H1 (cell line): ENCODE results near the gene COL26A1. TPM values are rescaled to one million over a fixed set of nuclear protein-coding genes. Genes with fewer than 3 reads are reported as not detected.

Experiments used
- polyA plus RNA-seq, 7 experiments: library from polyadenylated mRNA; depleted of rRNA in 3 of 7; stranded (reverse) in 5 of 7; unstranded in 2 of 7; fragments of >200 nt in 5 of 7; fragments of 200-250 nt in 2 of 7; gene quantifications; 1 replicate in 5 of 7; 2 replicates in 1 of 7; 4 replicates in 1 of 7; pipeline versions ENCODE4 v1.2.1 to v1.2.3, GENCODE V29; 2011 to 2013; ENCODE audit warnings: missing spikeins in 2 of 7, mixed read lengths in 2 of 7
- total RNA-seq: library from RNA; stranded (reverse); fragmentation: NEBNext Ultra II Directional; extraction: Animal tissue kit (Norgen Biotek cat#: 25700); gene quantifications from 2 replicates; pipeline ENCODE4 v1.2.1, GENCODE V29; 2021
- TF ChIP-seq, protein P1 (sequence below): fragments of 300-600 bp; sonication (generic); IDR thresholded peaks from 2 replicates; pipeline ENCODE4 v1.7.1; 2012; ENCODE audit warnings: low read length, moderate library complexity, mild to moderate bottlenecking, inconsistent platforms; ENCODE audit not compliant: insufficient replicate concordance

Gene COL26A1
- total and polyA plus RNA-seq, 2 of the 8 experiments (the other 6 are each of a cell fraction or from before 2014, with no cell fraction given) = 51.1 to 68.8 TPM

DNA sequence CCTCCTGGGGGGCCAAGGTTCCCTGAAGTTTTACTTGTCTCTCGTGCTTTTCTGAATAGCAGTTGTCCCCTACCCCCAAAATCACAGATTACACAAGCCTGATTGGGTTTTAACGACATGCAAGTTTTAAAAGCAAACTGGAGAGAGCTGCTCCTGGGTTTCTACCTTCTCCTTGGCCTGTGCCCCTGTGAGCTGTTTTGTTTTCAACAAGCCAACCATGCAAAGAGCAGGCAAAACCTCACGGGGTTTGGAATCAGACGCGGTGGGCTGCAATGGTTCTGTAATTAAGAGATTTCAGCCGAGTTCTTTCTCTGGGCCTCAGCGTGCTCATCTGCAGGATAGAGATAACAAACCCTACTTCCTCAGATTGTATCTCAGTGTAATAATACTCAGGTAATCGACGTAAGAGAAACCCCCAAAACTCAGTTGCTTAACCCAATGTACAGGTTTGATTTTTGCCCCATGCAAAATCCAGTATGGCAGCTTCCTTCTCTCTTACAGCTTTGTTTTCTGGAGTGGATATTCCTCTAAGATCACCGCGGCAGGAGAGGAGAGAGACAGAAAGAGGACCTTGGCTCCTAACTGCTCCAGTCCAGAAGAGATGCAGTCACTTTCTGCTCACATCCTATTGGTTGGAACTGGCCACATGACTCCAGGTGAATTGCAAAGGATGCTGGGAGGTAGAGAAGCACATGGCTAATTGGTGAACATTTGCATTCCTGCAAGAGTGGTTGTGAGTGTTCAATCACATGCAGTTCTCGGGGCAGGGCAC lies 224.4 kb downstream of the COL26A1 start (continued):
- TF ChIP-seq, protein P1, sequence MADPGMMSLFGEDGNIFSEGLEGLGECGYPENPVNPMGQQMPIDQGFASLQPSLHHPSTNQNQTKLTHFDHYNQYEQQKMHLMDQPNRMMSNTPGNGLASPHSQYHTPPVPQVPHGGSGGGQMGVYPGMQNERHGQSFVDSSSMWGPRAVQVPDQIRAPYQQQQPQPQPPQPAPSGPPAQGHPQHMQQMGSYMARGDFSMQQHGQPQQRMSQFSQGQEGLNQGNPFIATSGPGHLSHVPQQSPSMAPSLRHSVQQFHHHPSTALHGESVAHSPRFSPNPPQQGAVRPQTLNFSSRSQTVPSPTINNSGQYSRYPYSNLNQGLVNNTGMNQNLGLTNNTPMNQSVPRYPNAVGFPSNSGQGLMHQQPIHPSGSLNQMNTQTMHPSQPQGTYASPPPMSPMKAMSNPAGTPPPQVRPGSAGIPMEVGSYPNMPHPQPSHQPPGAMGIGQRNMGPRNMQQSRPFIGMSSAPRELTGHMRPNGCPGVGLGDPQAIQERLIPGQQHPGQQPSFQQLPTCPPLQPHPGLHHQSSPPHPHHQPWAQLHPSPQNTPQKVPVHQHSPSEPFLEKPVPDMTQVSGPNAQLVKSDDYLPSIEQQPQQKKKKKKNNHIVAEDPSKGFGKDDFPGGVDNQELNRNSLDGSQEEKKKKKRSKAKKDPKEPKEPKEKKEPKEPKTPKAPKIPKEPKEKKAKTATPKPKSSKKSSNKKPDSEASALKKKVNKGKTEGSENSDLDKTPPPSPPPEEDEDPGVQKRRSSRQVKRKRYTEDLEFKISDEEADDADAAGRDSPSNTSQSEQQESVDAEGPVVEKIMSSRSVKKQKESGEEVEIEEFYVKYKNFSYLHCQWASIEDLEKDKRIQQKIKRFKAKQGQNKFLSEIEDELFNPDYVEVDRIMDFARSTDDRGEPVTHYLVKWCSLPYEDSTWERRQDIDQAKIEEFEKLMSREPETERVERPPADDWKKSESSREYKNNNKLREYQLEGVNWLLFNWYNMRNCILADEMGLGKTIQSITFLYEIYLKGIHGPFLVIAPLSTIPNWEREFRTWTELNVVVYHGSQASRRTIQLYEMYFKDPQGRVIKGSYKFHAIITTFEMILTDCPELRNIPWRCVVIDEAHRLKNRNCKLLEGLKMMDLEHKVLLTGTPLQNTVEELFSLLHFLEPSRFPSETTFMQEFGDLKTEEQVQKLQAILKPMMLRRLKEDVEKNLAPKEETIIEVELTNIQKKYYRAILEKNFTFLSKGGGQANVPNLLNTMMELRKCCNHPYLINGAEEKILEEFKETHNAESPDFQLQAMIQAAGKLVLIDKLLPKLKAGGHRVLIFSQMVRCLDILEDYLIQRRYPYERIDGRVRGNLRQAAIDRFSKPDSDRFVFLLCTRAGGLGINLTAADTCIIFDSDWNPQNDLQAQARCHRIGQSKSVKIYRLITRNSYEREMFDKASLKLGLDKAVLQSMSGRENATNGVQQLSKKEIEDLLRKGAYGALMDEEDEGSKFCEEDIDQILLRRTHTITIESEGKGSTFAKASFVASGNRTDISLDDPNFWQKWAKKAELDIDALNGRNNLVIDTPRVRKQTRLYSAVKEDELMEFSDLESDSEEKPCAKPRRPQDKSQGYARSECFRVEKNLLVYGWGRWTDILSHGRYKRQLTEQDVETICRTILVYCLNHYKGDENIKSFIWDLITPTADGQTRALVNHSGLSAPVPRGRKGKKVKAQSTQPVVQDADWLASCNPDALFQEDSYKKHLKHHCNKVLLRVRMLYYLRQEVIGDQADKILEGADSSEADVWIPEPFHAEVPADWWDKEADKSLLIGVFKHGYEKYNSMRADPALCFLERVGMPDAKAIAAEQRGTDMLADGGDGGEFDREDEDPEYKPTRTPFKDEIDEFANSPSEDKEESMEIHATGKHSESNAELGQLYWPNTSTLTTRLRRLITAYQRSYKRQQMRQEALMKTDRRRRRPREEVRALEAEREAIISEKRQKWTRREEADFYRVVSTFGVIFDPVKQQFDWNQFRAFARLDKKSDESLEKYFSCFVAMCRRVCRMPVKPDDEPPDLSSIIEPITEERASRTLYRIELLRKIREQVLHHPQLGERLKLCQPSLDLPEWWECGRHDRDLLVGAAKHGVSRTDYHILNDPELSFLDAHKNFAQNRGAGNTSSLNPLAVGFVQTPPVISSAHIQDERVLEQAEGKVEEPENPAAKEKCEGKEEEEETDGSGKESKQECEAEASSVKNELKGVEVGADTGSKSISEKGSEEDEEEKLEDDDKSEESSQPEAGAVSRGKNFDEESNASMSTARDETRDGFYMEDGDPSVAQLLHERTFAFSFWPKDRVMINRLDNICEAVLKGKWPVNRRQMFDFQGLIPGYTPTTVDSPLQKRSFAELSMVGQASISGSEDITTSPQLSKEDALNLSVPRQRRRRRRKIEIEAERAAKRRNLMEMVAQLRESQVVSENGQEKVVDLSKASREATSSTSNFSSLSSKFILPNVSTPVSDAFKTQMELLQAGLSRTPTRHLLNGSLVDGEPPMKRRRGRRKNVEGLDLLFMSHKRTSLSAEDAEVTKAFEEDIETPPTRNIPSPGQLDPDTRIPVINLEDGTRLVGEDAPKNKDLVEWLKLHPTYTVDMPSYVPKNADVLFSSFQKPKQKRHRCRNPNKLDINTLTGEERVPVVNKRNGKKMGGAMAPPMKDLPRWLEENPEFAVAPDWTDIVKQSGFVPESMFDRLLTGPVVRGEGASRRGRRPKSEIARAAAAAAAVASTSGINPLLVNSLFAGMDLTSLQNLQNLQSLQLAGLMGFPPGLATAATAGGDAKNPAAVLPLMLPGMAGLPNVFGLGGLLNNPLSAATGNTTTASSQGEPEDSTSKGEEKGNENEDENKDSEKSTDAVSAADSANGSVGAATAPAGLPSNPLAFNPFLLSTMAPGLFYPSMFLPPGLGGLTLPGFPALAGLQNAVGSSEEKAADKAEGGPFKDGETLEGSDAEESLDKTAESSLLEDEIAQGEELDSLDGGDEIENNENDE = no peak
